OCI-LY1 (cell line): ENCODE results near the gene MPEG1.

ENCODE experiments used
- H2AFZ ChIP-seq: fragments of 200-600 bp; sonication (generic), shearing (Covaris generic); 2 replicates; pipeline ENCODE4 v1.6.0; 2014; ENCODE audit warnings: antibody characterized with exemption, mild to moderate bottlenecking, low read length
- H3F3A ChIP-seq: fragments of 200-600 bp; sonication (generic), shearing (Covaris generic); 2 replicates; pipeline ENCODE4 v1.6.0; 2014; ENCODE audit warnings: mild to moderate bottlenecking, antibody characterized with exemption, low read length, moderate library complexity; ENCODE audit not compliant: insufficient read depth
- H3K27ac ChIP-seq: fragments of 200-600 bp; sonication (generic); 2 replicates; pipeline ENCODE4 v1.5.1; 2014; ENCODE audit warnings: low read length, mixed run types, mild to moderate bottlenecking, low read depth; ENCODE audit not compliant: poor library complexity, severe bottlenecking
- H3K27me3 ChIP-seq: fragments of 200-600 bp; sonication (generic); 2 replicates; pipeline ENCODE4 v1.6.0; 2014; ENCODE audit warnings: antibody characterized with exemption, mild to moderate bottlenecking, low read length, moderate library complexity; ENCODE audit not compliant: insufficient read depth
- H3K36me3 ChIP-seq: fragments of 200-600 bp; sonication (generic); 2 replicates; pipeline ENCODE4 v1.6.1; 2014; ENCODE audit warnings: mild to moderate bottlenecking, antibody characterized with exemption, low read length, moderate library complexity, mixed read lengths; ENCODE audit not compliant: insufficient read depth
- H3K4me1 ChIP-seq: fragments of 200-600 bp; sonication (generic); 2 replicates; pipeline ENCODE4 v1.5.1; 2014; ENCODE audit warnings: mild to moderate bottlenecking, low read length, moderate library complexity; ENCODE audit not compliant: insufficient read depth, severe bottlenecking
- H3K4me2 ChIP-seq: fragments of 200-600 bp; sonication (generic), shearing (Covaris generic); 2 replicates; pipeline ENCODE4 v1.6.1; 2014; ENCODE audit warnings: low read length
- H3K4me3 ChIP-seq: fragments of 200-600 bp; sonication (generic); 2 replicates; pipeline ENCODE4 v1.5.1; 2014; ENCODE audit warnings: low read length, low read depth, mild to moderate bottlenecking, mixed read lengths; ENCODE audit not compliant: poor library complexity, severe bottlenecking
- H3K79me2 ChIP-seq: fragments of 200-600 bp; shearing (Covaris generic); 2 replicates; pipeline ENCODE4 v1.6.1; 2016; ENCODE audit warnings: mixed run types, low read length, mixed read lengths; ENCODE audit not compliant: insufficient read depth
- H3K9ac ChIP-seq: fragments of 200-600 bp; sonication (generic), shearing (Covaris generic); 2 replicates; pipeline ENCODE4 v1.6.1; 2014; ENCODE audit warnings: mild to moderate bottlenecking, low read length, mixed read lengths
- H3K9me2 ChIP-seq: fragments of 200-600 bp; sonication (generic), shearing (Covaris generic); 2 replicates; pipeline ENCODE4 v1.6.1; 2014; ENCODE audit warnings: low read depth, mild to moderate bottlenecking, low read length, mixed read lengths
- H3K9me3 ChIP-seq: fragments of 200-600 bp; shearing (Covaris generic); 2 replicates; pipeline ENCODE4 v1.6.1; 2014; ENCODE audit warnings: low read length, mixed read lengths
- H4K20me1 ChIP-seq: fragments of 200-600 bp; sonication (generic), shearing (Covaris generic); 2 replicates; pipeline ENCODE4 v1.6.0; 2016; ENCODE audit warnings: mild to moderate bottlenecking, low read length; ENCODE audit not compliant: insufficient read depth
- EZH2 ChIP-seq: fragments of 200-600 bp; sonication (generic), shearing (Covaris generic); IDR thresholded peaks from 2 replicates; pipeline ENCODE4 v1.8.0; 2017; ENCODE audit warnings: borderline replicate concordance, mixed run types, mild to moderate bottlenecking, antibody characterized with exemption, low read length, moderate library complexity, mixed read lengths
- TF ChIP-seq, protein P1 (sequence below): fragments of 200-600 bp; sonication (generic), shearing (Covaris generic); IDR thresholded peaks from 2 replicates; pipeline ENCODE4 v1.5.1; 2017; ENCODE audit warnings: mild to moderate bottlenecking, antibody characterized with exemption, low read length, moderate library complexity, mixed read lengths

MPEG1 gene

DNA sequence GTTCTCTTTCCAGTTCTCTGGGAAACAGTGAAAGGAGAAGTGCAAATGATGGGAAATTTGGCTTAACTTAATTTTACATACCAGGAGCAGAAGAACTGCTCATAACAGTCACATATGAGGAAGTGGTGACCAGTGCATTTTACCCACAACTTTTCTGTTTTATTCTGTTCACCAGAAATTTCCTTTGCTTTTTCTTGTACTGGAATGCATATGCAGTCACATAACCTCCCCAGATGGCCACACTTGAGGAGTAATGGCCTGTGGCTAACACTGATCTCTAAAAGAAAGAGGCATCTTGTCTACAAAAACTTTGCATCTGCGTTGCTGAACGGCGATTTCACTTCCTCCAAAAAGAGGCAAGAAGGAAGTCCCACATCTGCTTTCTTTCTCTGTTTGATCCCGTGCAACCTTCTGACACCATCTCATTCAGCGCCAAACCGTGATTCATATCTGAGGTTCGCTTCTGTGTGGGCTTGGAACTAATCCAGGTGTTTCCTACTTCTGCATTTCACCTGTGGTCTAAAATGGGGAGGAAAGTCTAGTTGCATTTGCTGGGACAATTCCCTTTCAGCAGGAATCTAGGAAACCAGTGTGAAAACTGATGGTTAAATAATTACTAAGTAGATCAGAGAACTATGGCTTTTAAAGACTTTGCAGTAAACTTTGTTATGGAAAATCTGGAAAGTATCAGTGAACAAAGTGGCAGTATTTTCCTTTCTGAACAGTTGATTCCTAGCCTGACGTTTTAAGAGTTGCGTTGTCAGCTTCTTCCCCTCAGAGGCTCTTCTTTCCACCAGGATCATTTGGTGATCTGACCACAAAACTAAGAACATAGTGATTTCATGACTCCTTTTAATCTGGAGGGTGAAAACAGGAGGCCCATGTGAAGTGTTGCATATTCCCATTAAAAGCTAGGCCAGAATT, 4.2 kb upstream of the MPEG1 start:
- Histone ChIP-seq H4K20me1 (no peaks in the 10 kb centered on the region), H3K4me3 (peak overlapping the region; percentile 14), H3K9me3 (no peaks in the 10 kb centered on the region), H2AFZ (no peak overlapping the region), H3K4me2 (peak overlapping the region; percentile 59), H3K4me1 (peaks cover 41% of the 10 kb centered on the region), H3K79me2 (no peaks in the 10 kb centered on the region), H3K27ac (peak overlapping the region; percentile 83), H3K36me3 (no peaks in the 10 kb centered on the region), H3K9ac (no peak overlapping the region), H3K27me3 (no peaks in the 10 kb centered on the region), H3F3A (no peaks in the 10 kb centered on the region), H3K9me2 (no peaks in the 10 kb centered on the region)
- TF ChIP-seq, protein P1, sequence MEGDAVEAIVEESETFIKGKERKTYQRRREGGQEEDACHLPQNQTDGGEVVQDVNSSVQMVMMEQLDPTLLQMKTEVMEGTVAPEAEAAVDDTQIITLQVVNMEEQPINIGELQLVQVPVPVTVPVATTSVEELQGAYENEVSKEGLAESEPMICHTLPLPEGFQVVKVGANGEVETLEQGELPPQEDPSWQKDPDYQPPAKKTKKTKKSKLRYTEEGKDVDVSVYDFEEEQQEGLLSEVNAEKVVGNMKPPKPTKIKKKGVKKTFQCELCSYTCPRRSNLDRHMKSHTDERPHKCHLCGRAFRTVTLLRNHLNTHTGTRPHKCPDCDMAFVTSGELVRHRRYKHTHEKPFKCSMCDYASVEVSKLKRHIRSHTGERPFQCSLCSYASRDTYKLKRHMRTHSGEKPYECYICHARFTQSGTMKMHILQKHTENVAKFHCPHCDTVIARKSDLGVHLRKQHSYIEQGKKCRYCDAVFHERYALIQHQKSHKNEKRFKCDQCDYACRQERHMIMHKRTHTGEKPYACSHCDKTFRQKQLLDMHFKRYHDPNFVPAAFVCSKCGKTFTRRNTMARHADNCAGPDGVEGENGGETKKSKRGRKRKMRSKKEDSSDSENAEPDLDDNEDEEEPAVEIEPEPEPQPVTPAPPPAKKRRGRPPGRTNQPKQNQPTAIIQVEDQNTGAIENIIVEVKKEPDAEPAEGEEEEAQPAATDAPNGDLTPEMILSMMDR: no peak
- no peak for TF ChIP-seq EZH2

DNA sequence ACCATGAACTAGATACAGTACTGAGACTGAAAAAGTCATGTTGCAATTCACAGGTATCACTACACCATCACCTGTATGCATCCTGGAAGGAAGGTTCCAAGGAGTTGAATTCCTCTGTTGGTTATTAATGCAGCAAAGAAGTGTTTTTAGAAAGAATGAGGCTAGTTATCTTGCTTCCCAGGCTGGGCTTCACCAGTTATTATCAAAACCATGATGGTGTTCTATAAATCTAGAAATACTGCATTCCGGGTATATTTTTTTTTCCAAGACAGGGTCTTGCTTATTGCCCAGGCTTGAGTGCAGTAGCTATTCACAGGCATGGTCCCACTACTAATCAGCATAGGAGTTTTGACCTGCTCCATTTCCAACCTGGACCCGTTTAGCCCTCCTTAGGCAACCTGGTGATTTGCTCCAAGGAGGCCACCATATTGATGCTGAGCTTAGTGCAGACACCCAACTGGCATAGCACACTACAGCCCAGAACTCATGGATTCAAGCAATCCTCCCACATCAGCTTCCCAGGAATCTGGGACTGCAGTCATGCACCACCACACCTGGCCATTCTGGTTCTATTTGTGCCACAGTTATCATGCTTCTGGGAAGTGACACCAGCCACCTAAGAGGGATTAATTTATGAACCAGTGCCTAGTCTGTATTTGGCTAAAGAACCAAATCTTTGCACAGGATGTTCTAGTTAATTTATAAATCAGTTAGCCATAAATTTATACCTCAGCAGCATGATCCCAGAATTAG, 1.6 kb upstream of the MPEG1 start:
- Histone ChIP-seq H3K36me3 (no peaks in the 10 kb centered on the region), H4K20me1 (no peaks in the 10 kb centered on the region), H3K4me1 (peaks cover 53% of the 10 kb centered on the region), H3K9me3 (no peaks in the 10 kb centered on the region), H3F3A (no peaks in the 10 kb centered on the region), H3K27me3 (no peaks in the 10 kb centered on the region), H3K9ac (no peak overlapping the region), H3K79me2 (no peaks in the 10 kb centered on the region), H3K9me2 (no peaks in the 10 kb centered on the region), H3K27ac (no peak overlapping the region), H2AFZ (no peak overlapping the region), H3K4me3 (no peak overlapping the region), H3K4me2 (no peak overlapping the region)
- no peak for TF ChIP-seq EZH2

DNA sequence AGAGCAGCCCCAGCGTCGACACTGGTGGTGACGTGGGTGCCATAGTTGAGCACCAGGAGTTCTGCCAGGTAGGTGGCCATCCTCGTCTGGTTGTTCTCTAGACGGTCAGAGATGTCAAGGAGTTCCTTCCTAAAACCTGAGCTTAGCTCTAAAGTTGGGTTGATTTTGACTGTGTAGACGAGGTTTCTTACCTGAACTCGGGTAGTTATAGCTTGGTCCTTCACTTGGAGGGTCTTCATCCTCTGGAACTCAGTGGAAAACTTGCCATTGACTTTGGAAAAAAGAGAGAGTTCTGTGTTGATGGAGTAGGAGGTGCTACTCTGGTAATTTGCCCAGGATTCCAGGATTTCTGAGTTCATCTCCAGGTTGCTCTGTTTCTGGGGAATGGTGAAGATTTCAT, 505 bp downstream of the MPEG1 start:
- no peak overlapping the region for H2AFZ ChIP-seq
- H4K20me1 ChIP-seq: no peaks in the 10 kb centered on the region
- no peaks in the 10 kb centered on the region for H3F3A ChIP-seq
- H3K9me2 ChIP-seq: no peaks in the 10 kb centered on the region
- H3K9ac ChIP-seq: no peak overlapping the region
- H3K36me3 ChIP-seq: no peaks in the 10 kb centered on the region
- H3K4me2 ChIP-seq: peak overlapping the region; percentile 24; the same call in 1 of the 2 replicates
- no peaks in the 10 kb centered on the region for H3K9me3 ChIP-seq
- H3K79me2 ChIP-seq: no peaks in the 10 kb centered on the region
- TF ChIP-seq, protein P1: no peak
- no peak for TF ChIP-seq EZH2
- H3K4me3 ChIP-seq: peak overlapping the region; percentile 8
- H3K4me1 ChIP-seq: peaks cover 62% of the 10 kb centered on the region
- peak overlapping the region; percentile 46 for H3K27ac ChIP-seq
- H3K27me3 ChIP-seq: no peaks in the 10 kb centered on the region
